WERI-Rb-1 (cell line): ENCODE results near the gene SH3RF3.

Source experiments
- DNase-seq: peaks from one replicate; pipeline ENCODE4 v3.0.0-alpha.2; 2020
- H3K27ac ChIP-seq: fragments of 250-450 bp; sonication (Bioruptor Pico); 2 replicates; pipeline ENCODE4 v1.5.1; 2020; ENCODE audit warnings: mild to moderate bottlenecking, moderate library complexity
- H3K27me3 ChIP-seq: fragments of 250-450 bp; sonication (Bioruptor Pico); 2 replicates; pipeline ENCODE4 v1.5.1; 2021; ENCODE audit warnings: mild to moderate bottlenecking, low read depth, moderate library complexity; ENCODE audit not compliant: insufficient read depth, severe bottlenecking
- H3K36me3 ChIP-seq: fragments of 250-450 bp; sonication (Bioruptor Pico); 2 replicates; pipeline ENCODE4 v1.5.1; 2020; ENCODE audit warnings: mild to moderate bottlenecking, moderate library complexity
- H3K4me3 ChIP-seq: 2 replicates; pipeline ENCODE4 v1.5.1; 2011; ENCODE audit warnings: low read depth, mild to moderate bottlenecking, control low read depth, low read length
- H3K9me3 ChIP-seq: fragments of 250-450 bp; sonication (Bioruptor Pico); 2 replicates; pipeline ENCODE4 v1.5.1; 2021; ENCODE audit warnings: mild to moderate bottlenecking, moderate library complexity; ENCODE audit not compliant: severe bottlenecking
- TF ChIP-seq, protein P1 (sequence below): IDR thresholded peaks from 2 replicates; pipeline ENCODE4 v1.5.1; 2011; ENCODE audit warnings: low read depth, mild to moderate bottlenecking, control low read depth, inconsistent platforms, low read length

SH3RF3 gene

GRCh38 chr2:109188496-109188890, 59.5 kb downstream of the SH3RF3 start:
- no peaks in the 10 kb centered on the region for H3K9me3 ChIP-seq
- TF ChIP-seq, protein P1, sequence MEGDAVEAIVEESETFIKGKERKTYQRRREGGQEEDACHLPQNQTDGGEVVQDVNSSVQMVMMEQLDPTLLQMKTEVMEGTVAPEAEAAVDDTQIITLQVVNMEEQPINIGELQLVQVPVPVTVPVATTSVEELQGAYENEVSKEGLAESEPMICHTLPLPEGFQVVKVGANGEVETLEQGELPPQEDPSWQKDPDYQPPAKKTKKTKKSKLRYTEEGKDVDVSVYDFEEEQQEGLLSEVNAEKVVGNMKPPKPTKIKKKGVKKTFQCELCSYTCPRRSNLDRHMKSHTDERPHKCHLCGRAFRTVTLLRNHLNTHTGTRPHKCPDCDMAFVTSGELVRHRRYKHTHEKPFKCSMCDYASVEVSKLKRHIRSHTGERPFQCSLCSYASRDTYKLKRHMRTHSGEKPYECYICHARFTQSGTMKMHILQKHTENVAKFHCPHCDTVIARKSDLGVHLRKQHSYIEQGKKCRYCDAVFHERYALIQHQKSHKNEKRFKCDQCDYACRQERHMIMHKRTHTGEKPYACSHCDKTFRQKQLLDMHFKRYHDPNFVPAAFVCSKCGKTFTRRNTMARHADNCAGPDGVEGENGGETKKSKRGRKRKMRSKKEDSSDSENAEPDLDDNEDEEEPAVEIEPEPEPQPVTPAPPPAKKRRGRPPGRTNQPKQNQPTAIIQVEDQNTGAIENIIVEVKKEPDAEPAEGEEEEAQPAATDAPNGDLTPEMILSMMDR, result no peak
- H3K27ac ChIP-seq, result no peak overlapping the region
- no peaks in the 10 kb centered on the region for H3K27me3 ChIP-seq
- H3K36me3 ChIP-seq, result no peaks in the 10 kb centered on the region
- DNase-seq, result no peak
- no peak overlapping the region for H3K4me3 ChIP-seq

- Histone ChIP-seq H3K4me3 (no peak overlapping the region), H3K27me3 (no peaks in the 10 kb centered on the region), H3K9me3 (no peaks in the 10 kb centered on the region), H3K27ac (no peak overlapping the region), H3K36me3 (no peaks in the 10 kb centered on the region)
- no peak for DNase-seq
- TF ChIP-seq, protein P1, result no peak
These were observed 59.9 kb downstream of the SH3RF3 start for GRCh38 chr2:109188898-109189297.

GRCh38 chr2:109189751-109190150, 60.7 kb downstream of the SH3RF3 start:
- H3K9me3 ChIP-seq, result no peaks in the 10 kb centered on the region
- no peaks in the 10 kb centered on the region for H3K36me3 ChIP-seq
- H3K27ac ChIP-seq, result no peak overlapping the region
- no peaks in the 10 kb centered on the region for H3K27me3 ChIP-seq
- no peak overlapping the region for H3K4me3 ChIP-seq
- DNase-seq, result no peak
- TF ChIP-seq, protein P1, result no peak

DNA sequence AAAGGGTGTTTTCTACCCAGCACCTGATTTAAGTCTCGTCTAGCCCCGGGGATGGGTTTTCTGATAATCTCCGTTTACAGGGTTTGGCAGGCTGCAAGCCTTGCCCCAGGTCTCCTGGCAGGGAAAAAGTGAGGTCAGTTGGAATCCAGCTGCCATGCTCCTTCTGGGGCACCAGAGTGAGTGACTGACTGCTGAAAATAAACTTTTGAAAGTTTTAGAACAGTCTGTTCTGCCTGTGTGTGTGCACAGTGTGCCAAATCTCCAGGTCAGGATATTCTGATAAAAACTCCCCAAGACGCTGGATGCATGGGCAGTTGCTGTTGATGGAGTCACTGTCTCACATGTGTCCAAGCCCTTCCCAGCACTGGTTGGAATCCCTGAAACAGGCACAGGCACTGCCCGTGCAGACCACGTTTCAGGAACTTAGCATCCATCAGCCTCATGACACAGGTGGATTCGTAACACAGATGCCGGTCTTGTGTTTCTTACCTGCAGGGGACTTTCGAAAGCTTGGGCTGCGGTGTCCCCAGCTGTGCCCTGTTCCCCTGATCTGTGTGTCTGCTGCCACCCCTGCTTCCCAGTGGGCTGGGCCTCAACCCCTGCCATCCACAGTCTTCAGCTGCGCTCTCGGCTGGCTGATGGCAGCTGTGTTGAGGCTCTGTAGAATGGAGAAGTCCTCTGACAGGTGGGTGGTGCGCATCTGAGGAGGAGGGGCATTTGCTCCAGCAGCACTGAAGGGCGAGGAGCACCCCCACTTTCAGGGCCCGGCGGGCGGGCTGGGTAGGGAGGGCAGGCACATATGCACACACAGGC, 65.0 kb downstream of the SH3RF3 start:
- Histone ChIP-seq H3K36me3 (no peaks in the 10 kb centered on the region), H3K27me3 (no peaks in the 10 kb centered on the region), H3K9me3 (no peaks in the 10 kb centered on the region), H3K4me3 (no peak overlapping the region), H3K27ac (no peak overlapping the region)
- no peak for DNase-seq
- TF ChIP-seq, protein P1, result no peak

DNA sequence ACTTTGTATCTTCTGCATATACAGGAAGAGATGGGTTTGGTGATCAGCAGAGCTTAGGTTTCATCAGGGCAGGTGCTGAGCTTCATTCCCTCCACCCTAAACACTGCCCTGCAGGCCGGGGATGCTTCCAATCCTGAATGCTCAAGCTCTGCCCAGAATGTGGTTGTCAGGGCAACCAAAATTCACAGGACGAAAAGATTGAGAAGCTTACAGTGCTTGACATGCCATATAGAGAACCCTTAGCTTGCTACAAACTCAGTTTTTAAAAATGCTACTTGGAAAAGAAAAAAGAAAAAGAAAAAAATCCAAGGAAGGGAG, 65.6 kb downstream of the SH3RF3 start:
- H3K4me3 ChIP-seq, result no peak overlapping the region
- TF ChIP-seq, protein P1, result no peak
- H3K9me3 ChIP-seq, result no peaks in the 10 kb centered on the region
- no peaks in the 10 kb centered on the region for H3K27me3 ChIP-seq
- no peak for DNase-seq
- no peaks in the 10 kb centered on the region for H3K36me3 ChIP-seq
- no peak overlapping the region for H3K27ac ChIP-seq
